Non-pigmented ciliary epithelial cell (primary cell): ENCODE measurements around the gene NDST4.
"Not testable (repeated sequence)": the region's sequence is repeated elsewhere in the genome, so short reads cannot be mapped to it uniquely, and the experiment has no call there.

ENCODE experiments used
- DNase-seq: peaks from one replicate; pipeline ENCODE4 v3.0.0-alpha.2; 2010; ENCODE audit warnings: low read depth

The NDST4 gene

DNA sequence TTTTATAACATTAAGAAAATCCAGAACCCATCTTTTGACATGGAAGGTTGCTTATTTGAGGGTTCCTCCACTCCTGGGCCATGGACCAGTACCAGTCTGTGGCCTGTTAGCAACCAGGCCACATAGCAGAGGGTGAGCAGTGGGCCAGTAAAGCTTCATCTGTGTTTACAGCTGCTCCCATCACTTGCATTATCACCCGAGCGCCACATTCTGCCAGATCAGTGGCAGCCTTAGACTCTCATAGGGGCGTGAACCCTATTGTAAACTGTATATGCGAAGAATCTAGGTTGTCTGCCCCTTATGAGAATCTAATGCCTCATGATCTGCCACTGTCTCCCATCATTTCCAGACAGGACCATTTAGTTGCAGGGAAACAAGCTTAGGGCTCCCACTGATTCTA, 58.6 kb downstream of the NDST4 start:
- no peak for DNase-seq

GRCh38 chr4:115053313-115053712, 60.1 kb downstream of the NDST4 start:
- no peak for DNase-seq

- no peak for DNase-seq
Observed at GRCh38 chr4:115042496-115042895, 70.9 kb downstream of the NDST4 start.

GRCh38 chr4:115030281-115030680, 83.1 kb downstream of the NDST4 start:
- DNase-seq, result no peak

- no peak for DNase-seq
Observed at GRCh38 chr4:115028682-115029410, 84.6 kb downstream of the NDST4 start.

- no peak for DNase-seq
Observed at GRCh38 chr4:114999880-115000279, 113.5 kb downstream of the NDST4 start.

GRCh38 chr4:114998316-114998715, 115.1 kb downstream of the NDST4 start:
- no peak for DNase-seq

DNA sequence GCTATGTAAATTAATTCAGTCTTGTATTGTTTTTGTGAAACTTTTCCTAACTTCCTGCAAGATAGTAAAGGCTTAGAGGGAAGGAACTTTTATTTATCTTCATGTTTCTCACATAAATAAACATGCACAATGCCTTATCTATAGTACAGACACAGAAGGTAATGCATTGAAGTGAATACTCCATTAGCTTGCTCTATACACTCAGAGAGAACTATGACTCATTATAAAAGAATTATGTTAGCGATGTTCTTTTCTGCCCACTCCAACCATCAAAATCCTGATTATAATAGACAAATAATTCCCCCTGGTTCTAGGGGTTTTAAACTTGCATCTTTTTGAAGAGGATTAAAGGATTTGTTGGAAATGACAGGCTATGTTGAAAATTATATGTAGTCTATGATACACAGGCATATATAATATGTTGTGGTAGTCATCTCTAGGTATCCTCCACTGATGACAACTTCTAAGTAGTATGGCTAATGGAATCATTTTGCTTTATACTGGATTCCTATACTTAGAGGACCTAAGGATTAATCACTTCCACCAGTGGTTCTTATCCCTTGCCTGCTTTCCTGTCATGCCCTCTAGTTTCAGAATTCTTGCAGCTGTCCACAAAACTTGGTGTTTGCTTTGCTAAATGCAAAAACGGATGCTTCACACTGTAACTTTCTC, 115.7 kb downstream of the NDST4 start:
- DNase-seq, result no peak

DNA sequence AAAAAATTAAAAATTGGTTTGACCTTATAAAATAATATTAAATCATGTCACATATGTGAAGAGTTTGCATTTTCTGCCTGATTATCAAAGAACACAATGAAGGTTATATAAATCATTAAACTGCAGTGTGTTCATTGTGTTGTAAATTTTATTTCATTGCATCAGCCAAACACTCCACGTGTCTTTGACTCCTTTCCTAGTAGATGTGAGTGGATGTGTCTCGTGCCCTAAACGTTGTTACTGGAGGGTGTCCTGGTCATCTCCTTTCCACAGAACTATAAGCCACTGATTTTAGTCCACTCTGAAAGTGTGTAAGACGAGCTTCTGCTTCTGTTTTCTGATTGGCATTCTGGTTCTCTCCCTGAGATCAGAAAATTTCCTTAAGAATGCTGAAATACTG, 127.3 kb downstream of the NDST4 start:
- DNase-seq, result no peak

DNA sequence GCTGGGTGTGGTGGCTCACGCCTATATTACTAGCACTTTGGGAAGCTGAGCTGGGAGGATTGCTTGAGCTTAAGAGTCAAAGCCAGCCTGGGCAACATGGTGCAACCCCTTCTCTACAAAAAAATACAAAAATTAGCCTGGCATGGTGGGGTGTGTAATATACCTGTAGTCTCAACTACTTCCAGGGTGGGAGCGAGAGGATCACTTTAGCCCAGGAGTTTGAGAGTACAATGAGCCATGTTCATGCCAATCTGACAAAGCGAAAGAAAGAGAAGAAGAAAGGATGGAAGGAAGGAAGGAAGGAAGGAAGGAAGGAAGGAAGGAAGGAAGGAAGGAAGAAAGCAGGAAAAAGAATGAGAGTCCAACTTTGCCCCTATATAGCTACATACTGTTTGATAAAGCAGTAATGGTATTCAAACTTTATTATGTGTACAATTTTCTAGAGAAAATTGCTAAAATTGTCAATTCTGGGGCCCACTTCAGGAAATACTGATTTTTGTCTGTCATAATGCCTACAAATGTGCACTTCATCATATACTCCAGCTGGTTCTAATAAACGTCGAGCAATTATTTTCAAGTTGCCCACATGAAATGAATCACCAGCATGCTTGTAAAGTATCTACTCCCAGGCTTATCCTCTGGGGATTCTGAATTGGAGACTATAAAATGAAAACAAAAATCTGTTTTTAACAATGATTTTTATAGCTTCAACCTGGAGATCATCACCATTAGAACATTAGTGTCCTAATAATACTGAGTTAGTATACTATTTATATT, 132.3 kb downstream of the NDST4 start:
- DNase-seq, result no peak

DNA sequence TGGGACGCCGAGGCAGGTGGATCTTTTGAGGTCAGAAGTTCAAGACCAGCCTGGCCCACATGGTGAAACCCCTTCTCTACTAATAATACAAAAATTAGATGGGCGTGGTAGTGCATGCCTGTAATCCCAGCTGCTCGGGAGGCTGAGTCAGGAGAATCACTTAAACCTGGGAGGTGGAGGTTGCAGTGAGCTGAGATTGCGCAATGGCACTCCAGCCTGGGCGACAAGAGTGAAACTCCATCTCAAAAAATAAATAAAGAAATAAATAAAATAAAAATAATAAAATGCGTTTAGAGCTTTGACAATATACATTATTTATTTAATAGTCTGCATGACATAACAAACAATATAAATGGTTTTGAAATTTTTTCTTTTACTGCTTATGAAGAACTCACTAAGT, 133.0 kb downstream of the NDST4 start:
- DNase-seq, result not testable (repeated sequence)

GRCh38 chr4:114976901-114977300, 136.5 kb downstream of the NDST4 start:
- no peak for DNase-seq

- no peak for DNase-seq
Observed at GRCh38 chr4:114964026-114964425, 149.4 kb downstream of the NDST4 start.

DNA sequence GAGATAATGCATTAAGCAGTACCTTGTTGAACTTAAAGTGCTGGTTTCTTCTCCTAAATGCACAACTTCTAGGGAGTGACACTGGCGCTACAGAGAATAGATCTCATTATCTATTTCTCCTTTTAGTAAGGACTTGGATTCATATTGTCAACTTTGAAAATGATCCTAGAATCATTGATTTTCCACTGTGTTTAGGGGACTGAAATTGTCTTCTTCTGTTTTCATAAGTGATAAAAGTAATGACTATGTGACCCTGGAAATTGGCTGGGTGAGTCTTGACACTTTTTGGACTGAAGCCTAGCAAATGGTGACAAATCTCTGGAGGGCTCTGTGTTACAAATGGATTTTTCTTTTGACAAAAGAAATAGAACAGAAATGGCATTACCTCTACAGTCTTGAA, 167.8 kb downstream of the NDST4 start:
- DNase-seq, result no peak

GRCh38 chr4:114941503-114941902, 171.9 kb downstream of the NDST4 start:
- DNase-seq, result no peak

- no peak for DNase-seq
Observed at GRCh38 chr4:114927881-114928280, 185.5 kb downstream of the NDST4 start.

- DNase-seq, result no peak
Observed at GRCh38 chr4:114926583-114926982, 186.8 kb downstream of the NDST4 start.

- DNase-seq, result no peak
Observed at GRCh38 chr4:114924311-114924710, 189.1 kb downstream of the NDST4 start.

- no peak for DNase-seq
Observed at GRCh38 chr4:114922592-114922933, 190.9 kb downstream of the NDST4 start.

- DNase-seq, result no peak
Observed at GRCh38 chr4:114921790-114922591, 191.4 kb downstream of the NDST4 start.

DNA sequence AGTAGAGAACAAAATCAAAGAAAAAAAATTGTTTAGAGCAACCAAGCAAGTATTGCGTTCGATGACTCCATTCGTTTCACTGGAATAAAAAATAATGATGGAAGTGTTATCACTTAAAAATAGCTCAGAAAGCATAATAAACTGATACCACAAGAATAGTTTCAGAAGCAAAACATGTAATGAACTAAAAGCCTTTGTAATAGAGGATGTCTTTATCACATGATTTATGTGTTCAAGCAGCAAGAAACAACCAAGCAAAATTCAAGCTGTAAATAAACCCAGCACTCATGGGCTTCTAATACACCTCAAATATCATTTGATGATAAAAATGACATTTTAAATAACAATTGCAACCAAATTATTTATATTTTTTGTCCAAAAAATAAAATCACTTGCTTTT, 192.2 kb downstream of the NDST4 start:
- no peak for DNase-seq

DNA sequence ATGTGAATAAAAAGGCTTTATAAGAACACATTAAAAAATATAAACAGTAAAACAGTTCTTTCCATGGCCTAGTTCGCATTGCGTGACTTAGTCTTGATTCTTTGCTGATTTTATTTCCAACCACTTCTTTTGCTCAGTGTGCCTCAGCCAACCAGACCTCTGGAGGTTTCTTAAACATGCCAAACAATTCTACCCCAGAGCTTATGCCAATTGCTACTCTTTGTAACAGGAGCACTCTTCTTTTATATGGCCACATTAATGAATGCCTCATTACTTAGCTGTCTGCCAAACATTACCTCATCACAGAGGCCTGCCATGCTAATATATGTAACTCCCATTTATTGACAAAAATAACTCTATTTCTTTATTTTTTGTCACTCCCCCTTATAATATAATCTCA, 202.3 kb downstream of the NDST4 start:
- DNase-seq, result no peak
